Stimulated activated naive B cell treated with anti-CD40 and anti-IgM and Interleukin-4, amounts not matched to agents 10 μg/mL and 1 μg/mL and 100 μg/mL, for 72 hours (primary cell): ENCODE data around the gene EPN1.
A peak's percentile ranks its signal among the peaks of the same experiment; 100 is the strongest.

Experiments
- ATAC-seq, 2 donors: fragments of 150-1000 bp; cut with Tn5 transposase; replicated peaks; 2 replicates each; pipeline ENCODE4 v1.10.0; 2021; ENCODE audit warnings: moderate library complexity in 1 of 2
- DNase-seq: peaks from one replicate; pipeline ENCODE4 v3.0.0; 2021
- H3K27ac Mint-ChIP-seq: one replicate; pipeline ENCODE4 v1.8.0; 2022; ENCODE audit warnings: mild to moderate bottlenecking, mixed read lengths
- H3K27me3 Mint-ChIP-seq, 2 donors: one replicate each; pipeline ENCODE4 v1.8.0; 2022; ENCODE audit warnings: mixed read lengths in 2 of 2
- H3K36me3 Mint-ChIP-seq, 2 donors: one replicate each; pipeline ENCODE4 v1.8.0; 2022; ENCODE audit warnings: mixed read lengths in 2 of 2, mild to moderate bottlenecking in 1 of 2
- H3K4me1 Mint-ChIP-seq, 2 donors: one replicate each; pipeline ENCODE4 v1.8.0; 2022; ENCODE audit warnings: mixed read lengths in 2 of 2, mild to moderate bottlenecking in 1 of 2
- H3K4me3 Mint-ChIP-seq, 2 donors: one replicate each; pipeline ENCODE4 v1.8.0; 2022; ENCODE audit warnings: mild to moderate bottlenecking in 2 of 2, mixed read lengths in 2 of 2, moderate library complexity in 1 of 2
- H3K9me3 Mint-ChIP-seq, 2 donors: one replicate each; pipeline ENCODE4 v1.8.0; 2022; ENCODE audit warnings: mixed read lengths in 2 of 2, mild to moderate bottlenecking in 1 of 2

EPN1 gene

GRCh38 chr19:55674841-55675660 is at the start of gene EPN1:
Gene EPN1 (plus strand): TSS chr19:55675226. CDS start chr19:55678628, 3,402 bp downstream.
- peak within 1 kb of the TSS; percentile 97 for H3K27ac Mint-ChIP-seq
- H3K9me3 Mint-ChIP-seq: no peaks in the 10 kb centered on the region
- no peaks in the 10 kb centered on the region for H3K27me3 Mint-ChIP-seq
- H3K4me3 Mint-ChIP-seq: peak within 1 kb of the TSS; percentile 95 to 96
- H3K36me3 Mint-ChIP-seq: peaks cover 53 to 69% of the 10 kb centered on the region in 2 donors
- DNase-seq: peak; percentile 93
- peaks cover 60 to 69% of the 10 kb centered on the region in 2 donors for H3K4me1 Mint-ChIP-seq
- peak; percentile 77 to 84 for ATAC-seq

- peaks cover 0 to 9% of the 10 kb centered on the region in 2 donors for H3K36me3 Mint-ChIP-seq
- no peak overlapping the region for H3K27ac Mint-ChIP-seq
- no peak overlapping the region for H3K4me3 Mint-ChIP-seq
- H3K4me1 Mint-ChIP-seq: peaks cover 8 to 18% of the 10 kb centered on the region in 2 donors
- no peak for ATAC-seq
- H3K9me3 Mint-ChIP-seq: peaks cover 2 to 3% of the 10 kb centered on the region in 2 donors
- no peak for DNase-seq
- H3K27me3 Mint-ChIP-seq: peaks cover 0 to 4% of the 10 kb centered on the region in 2 donors
These were observed 48.7 kb upstream of the EPN1 start for GRCh38 chr19:55626350-55626749.

DNA sequence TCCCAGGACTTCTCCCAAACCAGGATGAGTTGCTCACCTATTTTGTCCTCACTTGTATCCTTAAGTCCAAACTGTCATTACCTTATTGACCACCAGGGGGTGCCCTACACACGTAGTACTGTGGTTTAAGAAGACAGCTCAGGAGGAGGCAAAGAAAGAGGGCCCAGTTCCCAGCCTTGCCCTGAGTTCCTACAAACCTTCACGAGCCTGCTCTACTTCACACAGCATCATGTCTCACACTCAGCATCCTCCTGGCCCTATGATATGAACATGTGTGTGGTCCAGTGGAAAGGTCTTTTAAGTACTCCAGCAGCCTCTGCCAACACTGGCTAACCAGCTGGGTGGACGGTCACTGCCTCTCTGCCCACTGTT is 42.6 kb upstream of the EPN1 start:
- Mint-ChIP-seq H3K4me3 (peak overlapping the region in 1 of 2 donors; percentile 7), H3K4me1 (peaks cover 31 to 49% of the 10 kb centered on the region in 2 donors), H3K27me3 (peaks cover 0 to 4% of the 10 kb centered on the region in 2 donors), H3K36me3 (peaks cover 22 to 25% of the 10 kb centered on the region in 2 donors), H3K9me3 (no peaks in the 10 kb centered on the region), H3K27ac (no peak overlapping the region)
- DNase-seq (peak; percentile 81), ATAC-seq (peak; percentile 53 to 60)

- Mint-ChIP-seq H3K27ac (peak overlapping the region; percentile 90), H3K36me3 (peaks cover 26 to 37% of the 10 kb centered on the region in 2 donors), H3K4me3 (peak overlapping the region in 1 of 2 donors; percentile 74), H3K9me3 (peaks cover 0 to 2% of the 10 kb centered on the region in 2 donors), H3K27me3 (no peaks in the 10 kb centered on the region), H3K4me1 (peaks cover 38 to 61% of the 10 kb centered on the region in 2 donors)
- no peak for DNase-seq
- no peak for ATAC-seq
These were observed 41.2 kb upstream of the EPN1 start for GRCh38 chr19:55633861-55634260.

- peak; percentile 29 to 35 for ATAC-seq
- H3K36me3 Mint-ChIP-seq: peaks cover 34 to 49% of the 10 kb centered on the region in 2 donors
- peak overlapping the region; percentile 100 for H3K27ac Mint-ChIP-seq
- no peaks in the 10 kb centered on the region for H3K27me3 Mint-ChIP-seq
- H3K4me3 Mint-ChIP-seq: peak overlapping the region; percentile 89 to 98
- no peak for DNase-seq
- H3K9me3 Mint-ChIP-seq: peaks cover 0 to 4% of the 10 kb centered on the region in 2 donors
- H3K4me1 Mint-ChIP-seq: peaks cover 45 to 73% of the 10 kb centered on the region in 2 donors
These were observed 39.7 kb upstream of the EPN1 start for GRCh38 chr19:55635334-55635717.

GRCh38 chr19:55635856-55636440 is 39.1 kb upstream of the EPN1 start:
- Mint-ChIP-seq H3K27ac (peak overlapping the region; percentile 100), H3K4me1 (peaks cover 48 to 76% of the 10 kb centered on the region in 2 donors), H3K9me3 (peaks cover 0 to 4% of the 10 kb centered on the region in 2 donors), H3K27me3 (no peaks in the 10 kb centered on the region), H3K4me3 (peak overlapping the region; percentile 89 to 98), H3K36me3 (peaks cover 37 to 52% of the 10 kb centered on the region in 2 donors)
- ATAC-seq (no peak), DNase-seq (no peak)

- peak overlapping the region; percentile 100 for H3K27ac Mint-ChIP-seq
- ATAC-seq: no peak
- peaks cover 0 to 4% of the 10 kb centered on the region in 2 donors for H3K9me3 Mint-ChIP-seq
- H3K4me3 Mint-ChIP-seq: peak overlapping the region; percentile 89 to 98
- peaks cover 37 to 58% of the 10 kb centered on the region in 2 donors for H3K36me3 Mint-ChIP-seq
- no peaks in the 10 kb centered on the region for H3K27me3 Mint-ChIP-seq
- peaks cover 48 to 77% of the 10 kb centered on the region in 2 donors for H3K4me1 Mint-ChIP-seq
- no peak for DNase-seq
These were observed 38.3 kb upstream of the EPN1 start for GRCh38 chr19:55636723-55637122.

GRCh38 chr19:55637534-55637933 is 37.5 kb upstream of the EPN1 start:
- DNase-seq: no peak
- Mint-ChIP-seq H3K27ac (peak overlapping the region; percentile 86), H3K4me3 (peak overlapping the region; percentile 34 to 89), H3K36me3 (peaks cover 40 to 63% of the 10 kb centered on the region in 2 donors), H3K27me3 (no peaks in the 10 kb centered on the region), H3K4me1 (peaks cover 46 to 75% of the 10 kb centered on the region in 2 donors), H3K9me3 (peaks cover 0 to 4% of the 10 kb centered on the region in 2 donors)
- ATAC-seq: no peak

DNA sequence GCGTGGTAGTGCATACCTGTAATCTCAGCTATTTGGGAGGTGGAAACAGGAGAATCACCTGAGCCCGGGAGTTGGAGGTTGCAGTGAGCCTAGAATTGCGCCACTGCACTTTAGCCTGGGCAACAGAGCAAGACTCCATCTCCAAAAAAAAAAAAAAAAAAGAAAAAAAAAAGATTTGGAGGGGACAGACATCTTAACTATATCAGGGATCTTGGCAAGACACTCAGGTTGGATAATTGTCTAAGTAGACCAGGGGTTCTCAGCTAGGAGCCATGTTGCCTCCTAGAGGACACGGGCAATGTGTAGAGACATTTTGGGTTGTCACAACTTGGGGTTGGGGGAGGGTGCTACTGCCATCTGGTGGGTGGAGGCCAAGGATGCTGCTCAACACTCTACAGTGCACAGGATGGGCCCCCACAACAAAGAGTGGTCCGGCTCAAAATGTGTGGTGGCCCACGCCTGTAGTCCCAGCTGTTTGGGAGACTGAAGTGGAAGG is 36.1 kb upstream of the EPN1 start:
- DNase-seq (no peak), ATAC-seq (no peak)
- peaks cover 0 to 4% of the 10 kb centered on the region in 2 donors for H3K9me3 Mint-ChIP-seq
- peaks cover 52 to 80% of the 10 kb centered on the region in 2 donors for H3K4me1 Mint-ChIP-seq
- H3K36me3 Mint-ChIP-seq: peaks cover 49 to 76% of the 10 kb centered on the region in 2 donors
- peak overlapping the region; percentile 43 to 55 for H3K4me3 Mint-ChIP-seq
- H3K27me3 Mint-ChIP-seq: no peaks in the 10 kb centered on the region
- peak overlapping the region; percentile 72 for H3K27ac Mint-ChIP-seq

DNA sequence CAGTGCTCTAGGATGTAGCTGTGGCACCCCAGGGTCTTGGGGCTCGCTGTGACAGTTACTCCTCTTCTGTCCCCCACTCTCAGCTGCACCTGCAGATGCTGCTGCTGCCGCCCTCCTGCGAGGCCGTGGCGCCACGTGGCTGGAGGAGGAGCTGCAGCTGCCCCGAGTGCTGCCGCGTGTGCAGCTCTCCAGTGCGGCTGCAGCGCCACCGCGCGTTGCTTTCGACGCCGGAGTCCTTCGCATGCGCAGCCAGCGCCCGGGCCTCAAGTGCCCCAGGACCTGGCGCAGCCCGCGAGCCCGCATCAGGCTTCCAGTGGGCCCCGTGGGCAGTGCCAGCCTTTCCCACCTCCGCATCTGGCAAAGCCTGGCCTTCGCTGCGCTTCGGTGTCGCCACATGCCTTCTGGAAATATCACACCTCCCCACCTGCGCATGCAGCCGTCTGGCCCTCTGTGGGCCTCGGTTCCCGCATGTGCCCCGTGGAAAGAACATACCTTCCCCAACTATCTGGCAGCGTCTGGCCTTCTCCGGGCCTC is 34.9 kb upstream of the EPN1 start:
- peak; percentile 69 for DNase-seq

GRCh38 chr19:55640577-55641425 is 34.2 kb upstream of the EPN1 start, which contains the start of gene ZNF580:
Gene ZNF580 (plus strand): TSS chr19:55641002. CDS start chr19:55642509, 1,507 bp downstream.
- H3K4me1 Mint-ChIP-seq: peaks cover 53 to 86% of the 10 kb centered on the region in 2 donors
- peak; percentile 14 to 28 for ATAC-seq
- H3K27ac Mint-ChIP-seq: peak within 1 kb of the TSS; percentile 97
- peak; percentile 70 for DNase-seq
- peaks cover 0 to 4% of the 10 kb centered on the region in 2 donors for H3K9me3 Mint-ChIP-seq
- H3K4me3 Mint-ChIP-seq: peak within 1 kb of the TSS; percentile 87 to 99
- H3K27me3 Mint-ChIP-seq: no peaks in the 10 kb centered on the region
- H3K36me3 Mint-ChIP-seq: peaks cover 52 to 82% of the 10 kb centered on the region in 2 donors

More for the DNA sequence above, 34.9 kb upstream of the EPN1 start:
- Mint-ChIP-seq H3K36me3 (peaks cover 56 to 82% of the 10 kb centered on the region in 2 donors), H3K9me3 (peaks cover 0 to 4% of the 10 kb centered on the region in 2 donors), H3K4me1 (peaks cover 52 to 87% of the 10 kb centered on the region in 2 donors), H3K27ac (peak overlapping the region; percentile 97), H3K4me3 (peak overlapping the region; percentile 81 to 87), H3K27me3 (no peaks in the 10 kb centered on the region)
- peak; percentile 2 to 6 for ATAC-seq

DNA sequence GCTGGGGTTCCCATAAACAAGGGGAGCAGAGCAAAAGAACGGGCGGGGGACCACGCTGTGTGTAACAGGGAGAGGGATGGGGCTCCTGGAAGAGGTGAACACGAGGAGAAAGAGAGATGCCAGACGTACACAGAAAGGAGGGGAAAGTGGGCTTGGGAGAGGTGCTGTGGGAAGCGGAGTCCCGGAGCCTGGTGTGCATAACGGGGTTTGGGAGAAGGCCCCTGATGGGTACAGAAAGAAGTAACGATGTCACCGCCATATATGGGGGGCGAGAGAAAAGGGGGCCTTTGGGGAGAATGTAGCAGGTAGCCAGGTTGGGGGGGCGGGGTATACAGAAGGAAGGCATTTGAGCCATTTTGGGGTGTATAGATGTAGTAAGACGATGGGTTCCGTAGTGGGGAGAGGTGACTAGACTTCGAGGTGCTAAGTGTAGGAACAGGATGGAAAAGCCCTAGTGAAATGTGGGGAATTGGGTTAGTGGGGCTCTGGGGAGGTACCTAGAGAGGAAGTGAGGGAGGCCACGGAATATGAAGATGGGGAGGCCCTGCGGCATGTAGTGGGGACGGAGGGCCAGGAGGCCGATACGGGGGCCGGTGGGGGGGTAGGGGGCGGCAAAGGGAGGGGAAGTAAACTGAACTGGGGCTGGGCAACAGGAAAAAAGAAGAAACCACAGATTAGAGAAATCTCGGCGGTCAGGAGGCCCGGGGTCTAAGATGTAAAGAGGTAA is 33.4 kb upstream of the EPN1 start:
- no peak for DNase-seq

More for the DNA sequence above, 33.4 kb upstream of the EPN1 start:
- H3K36me3 Mint-ChIP-seq: peaks cover 46 to 79% of the 10 kb centered on the region in 2 donors
- peak overlapping the region; percentile 87 to 99 for H3K4me3 Mint-ChIP-seq
- H3K9me3 Mint-ChIP-seq: peaks cover 0 to 4% of the 10 kb centered on the region in 2 donors
- H3K27ac Mint-ChIP-seq: peak overlapping the region; percentile 97
- peaks cover 46 to 81% of the 10 kb centered on the region in 2 donors for H3K4me1 Mint-ChIP-seq
- peak; percentile 1 to 2 for ATAC-seq
- no peaks in the 10 kb centered on the region for H3K27me3 Mint-ChIP-seq
